Left renal cortex interstitium (tissue), 4 donors: ENCODE results near the gene BLOC1S3. TPM values are rescaled to one million over a fixed set of nuclear protein-coding genes. Genes with fewer than 3 reads are reported as not detected.
A peak's percentile ranks its signal among the peaks of the same experiment; 100 is the strongest.

Source experiments
- DNase-seq, 4 donors: peaks; one replicate each; pipeline ENCODE4 v3.0.0-alpha.2; 2013; ENCODE audit warnings: low read depth in 4 of 4, low spot score in 2 of 4, missing footprints in 1 of 4
- polyA plus RNA-seq, 4 donors: library from polyadenylated mRNA; unstranded; fragments of 120-200 nt; gene quantifications; one replicate each; pipeline ENCODE4 v1.2.1, GENCODE V29; 2013; ENCODE audit not compliant: insufficient read length in 4 of 4

Gene BLOC1S3
- polyA plus RNA-seq, 4 donors, result 7.9 to 13.0 (median 10.5) TPM

- no peak for DNase-seq
Observed at GRCh38 chr19:45160870-45161737, 17.5 kb upstream of the BLOC1S3 start, which contains the start of gene NKPD1. NKPD1 (minus strand) TSS chr19:45160982; CDS start chr19:45160150, 832 bp downstream.

DNA sequence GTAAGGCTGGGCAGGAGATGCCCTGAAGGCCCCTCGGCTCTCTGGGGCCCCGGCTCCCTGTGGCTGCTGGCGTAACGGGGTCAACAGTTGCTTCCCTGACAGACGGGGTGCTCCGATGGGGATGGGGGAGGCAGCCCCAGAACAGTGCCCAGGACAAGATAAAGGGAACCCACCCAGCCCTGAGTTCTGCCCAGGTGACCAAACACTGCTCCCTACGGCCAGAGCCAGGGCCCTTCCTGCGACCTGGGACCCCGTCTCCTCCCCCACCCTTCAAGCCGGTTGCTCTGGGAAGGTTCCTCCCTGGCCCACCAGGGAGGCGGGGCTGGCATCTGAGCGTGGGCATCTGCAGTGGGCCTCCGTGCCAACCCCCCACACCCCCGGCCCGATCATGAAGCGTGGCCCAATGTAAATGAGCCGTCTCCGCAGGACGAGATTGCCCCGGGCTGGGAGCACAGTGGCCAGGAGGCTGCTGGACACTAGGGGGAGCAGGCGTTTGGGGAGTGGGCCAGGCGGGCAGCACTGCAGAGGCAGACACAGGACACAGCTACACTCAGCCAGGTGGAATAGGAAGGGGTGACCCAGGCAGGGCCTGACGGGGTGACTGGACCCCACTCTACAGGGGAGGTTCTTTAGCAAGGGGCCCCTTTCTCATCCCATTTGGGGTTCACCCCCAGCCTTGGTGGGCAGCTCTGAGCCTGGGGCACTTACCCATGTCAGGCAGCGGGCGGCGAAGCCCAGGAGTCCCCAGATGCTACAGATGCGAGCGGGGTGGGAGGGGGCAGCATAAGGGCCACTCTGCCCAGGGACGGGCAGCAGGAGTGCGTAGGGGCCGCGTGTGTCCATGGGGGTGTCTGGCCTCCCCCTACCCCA is 16.6 kb upstream of the BLOC1S3 start:
- DNase-seq, result peak in 1 of 4 donors; percentile 16

GRCh38 chr19:45162608-45163143 is 15.9 kb upstream of the BLOC1S3 start:
- no peak for DNase-seq

DNA sequence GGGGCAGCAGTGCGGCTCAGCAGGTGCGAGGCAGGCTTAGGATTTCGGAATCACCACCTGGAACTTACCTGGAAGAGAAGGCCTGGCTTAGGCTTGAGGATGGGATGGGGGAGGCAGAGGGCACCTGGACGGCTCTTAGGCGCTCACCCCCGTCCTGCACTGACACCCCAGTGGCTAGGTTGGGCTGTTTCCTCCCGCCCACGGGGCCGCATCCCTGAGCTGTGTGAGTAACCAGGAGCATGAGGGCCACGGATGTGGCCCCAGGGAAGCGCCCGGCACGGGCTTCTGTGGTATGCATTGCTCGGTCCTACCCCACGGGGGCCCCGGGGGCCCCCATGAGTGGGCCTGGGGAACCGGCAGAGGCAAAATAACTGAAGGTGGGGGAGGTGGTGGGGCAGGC is 15.4 kb upstream of the BLOC1S3 start:
- DNase-seq, result no peak

- DNase-seq, result no peak
Observed at GRCh38 chr19:45163751-45164460, 14.7 kb upstream of the BLOC1S3 start.

DNA sequence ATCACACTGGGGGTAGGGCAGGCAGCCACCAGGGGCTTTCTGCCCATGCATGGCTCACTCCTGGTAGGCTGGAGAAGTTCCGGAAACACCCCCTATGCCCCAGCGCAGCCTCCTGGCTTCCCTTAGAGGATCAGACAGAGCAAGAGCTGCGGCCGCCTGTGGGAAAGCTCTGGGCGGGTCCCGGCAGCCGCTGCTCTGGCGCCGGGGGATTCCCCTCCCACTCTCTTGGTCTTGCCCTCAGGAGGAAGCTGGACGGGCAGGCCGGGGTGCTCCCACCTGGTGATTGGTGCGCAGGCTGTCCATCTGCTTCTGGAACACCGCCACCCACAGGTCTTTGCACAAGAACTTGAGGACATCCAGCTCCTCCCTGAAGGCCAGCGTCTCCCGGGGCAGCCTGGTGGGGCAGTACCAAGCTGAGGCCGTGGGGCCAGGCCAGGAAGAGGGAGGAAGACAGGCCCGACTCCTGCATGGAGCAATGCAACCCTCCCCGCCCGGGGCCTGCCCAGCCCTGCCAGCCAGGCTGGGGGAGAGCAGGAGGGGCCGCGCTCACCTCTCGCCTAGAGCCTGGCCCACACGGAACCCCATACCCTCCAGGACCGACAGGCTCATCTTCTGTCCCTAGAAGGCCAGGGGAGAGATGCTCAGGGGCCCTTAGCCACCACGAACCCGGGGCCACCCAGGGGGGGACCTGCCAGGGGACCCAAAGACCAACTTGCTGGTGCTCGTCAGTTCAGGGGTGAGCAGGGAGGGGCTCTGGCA is 13.8 kb upstream of the BLOC1S3 start:
- DNase-seq, result no peak

DNA sequence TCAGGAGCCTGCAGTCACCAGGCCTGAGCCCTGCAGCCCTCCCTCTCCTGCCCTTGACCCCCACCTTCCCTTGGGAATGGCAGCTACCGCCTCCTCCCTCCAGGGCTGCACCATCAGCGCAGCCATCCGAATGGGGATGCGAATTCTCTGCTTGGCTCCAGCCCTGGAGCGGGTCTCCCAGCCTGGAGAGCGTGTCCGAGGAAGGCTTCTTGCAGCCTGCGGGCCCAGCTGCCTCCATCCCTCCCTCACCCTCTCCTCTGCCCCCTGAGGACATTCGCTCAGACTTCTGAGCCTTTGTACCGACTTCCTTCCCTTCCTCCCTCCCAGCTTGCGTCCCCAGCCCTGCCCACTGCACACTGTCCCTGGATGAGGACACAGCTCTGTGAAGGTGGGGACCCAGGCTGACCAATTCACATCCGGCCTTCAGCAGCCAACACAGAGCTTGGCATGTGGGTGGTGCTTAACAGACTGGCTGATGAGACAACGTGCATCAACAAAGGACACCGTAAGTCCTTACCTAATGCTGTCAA is 11.8 kb upstream of the BLOC1S3 start:
- no peak for DNase-seq

DNA sequence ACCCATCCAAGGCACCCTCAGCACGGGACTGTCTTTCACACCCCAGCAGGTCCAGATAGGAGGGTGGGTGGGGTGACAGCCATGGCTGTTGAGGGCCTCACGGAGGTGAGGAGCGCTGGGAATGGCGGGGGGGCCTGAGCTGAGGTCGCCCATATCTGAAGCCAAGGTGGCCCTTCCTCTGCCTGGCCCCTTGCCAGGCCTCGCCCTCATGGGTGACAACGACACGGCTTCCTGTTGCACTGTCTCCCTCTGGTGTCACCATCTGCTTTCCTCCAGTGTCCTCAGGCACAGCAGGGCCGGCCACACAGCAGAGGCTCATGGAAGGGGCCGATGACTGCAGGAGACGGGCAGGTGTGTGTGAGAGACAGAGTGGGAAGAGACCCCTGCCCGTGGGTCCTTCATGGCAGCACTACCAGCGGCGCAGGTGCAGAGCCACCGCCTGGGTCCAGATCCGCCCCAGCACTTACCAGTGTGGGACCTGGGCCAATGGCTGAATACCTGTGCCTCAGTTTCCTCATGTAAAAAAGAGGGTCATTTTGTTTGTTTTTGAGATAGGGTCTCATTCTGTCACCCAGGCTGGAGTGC is 9.7 kb upstream of the BLOC1S3 start:
- DNase-seq, result no peak

- no peak for DNase-seq
Observed at GRCh38 chr19:45169602-45170001, 9.0 kb upstream of the BLOC1S3 start.

- DNase-seq, result no peak
Observed at GRCh38 chr19:45170146-45171106, 8.2 kb upstream of the BLOC1S3 start.

DNA sequence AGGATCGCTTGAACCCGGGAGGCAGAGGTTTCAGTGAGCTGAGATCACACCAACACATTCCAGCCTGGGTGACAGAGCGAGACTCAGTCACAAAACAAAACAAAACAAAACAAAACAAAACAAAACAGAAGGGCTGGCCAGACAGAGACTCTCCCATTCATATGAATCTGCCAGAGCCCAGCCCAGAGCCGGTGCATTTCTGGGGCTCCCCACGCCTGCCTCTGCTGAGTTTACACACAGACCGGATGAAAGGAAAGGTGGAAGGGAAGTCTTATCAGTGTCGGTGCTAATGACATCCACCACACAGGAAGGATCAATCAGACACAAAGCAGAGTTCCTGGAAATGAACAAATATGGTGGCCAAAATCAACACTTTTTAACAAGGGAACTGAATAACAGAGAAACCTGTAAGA is 7.4 kb upstream of the BLOC1S3 start:
- DNase-seq, result no peak

GRCh38 chr19:45172173-45172572 is 6.4 kb upstream of the BLOC1S3 start:
- DNase-seq, result no peak

- DNase-seq, result no peak
Observed at GRCh38 chr19:45172611-45173208, 5.9 kb upstream of the BLOC1S3 start.

DNA sequence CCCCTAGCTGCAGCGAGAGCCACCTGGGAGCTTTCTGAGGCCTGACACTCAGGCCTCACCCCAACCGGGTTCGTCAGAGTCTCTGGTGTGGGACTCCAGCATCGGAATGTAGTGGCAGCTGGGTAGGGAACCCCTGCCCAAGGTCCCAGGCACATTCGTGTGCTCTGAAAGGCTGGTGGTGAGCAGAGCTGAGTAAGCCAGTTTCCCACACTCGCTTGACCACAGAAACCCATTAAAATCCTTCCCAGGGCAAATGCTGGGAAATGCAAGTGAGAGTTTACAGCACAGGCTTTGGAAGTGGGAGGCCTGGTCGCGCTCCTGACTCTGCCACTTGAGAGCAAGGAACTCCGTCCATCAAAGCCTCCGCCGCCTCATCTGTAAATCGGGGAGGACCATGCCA is 4.8 kb upstream of the BLOC1S3 start:
- no peak for DNase-seq

- DNase-seq, result no peak
Observed at GRCh38 chr19:45175515-45176345, 2.9 kb upstream of the BLOC1S3 start.

DNA sequence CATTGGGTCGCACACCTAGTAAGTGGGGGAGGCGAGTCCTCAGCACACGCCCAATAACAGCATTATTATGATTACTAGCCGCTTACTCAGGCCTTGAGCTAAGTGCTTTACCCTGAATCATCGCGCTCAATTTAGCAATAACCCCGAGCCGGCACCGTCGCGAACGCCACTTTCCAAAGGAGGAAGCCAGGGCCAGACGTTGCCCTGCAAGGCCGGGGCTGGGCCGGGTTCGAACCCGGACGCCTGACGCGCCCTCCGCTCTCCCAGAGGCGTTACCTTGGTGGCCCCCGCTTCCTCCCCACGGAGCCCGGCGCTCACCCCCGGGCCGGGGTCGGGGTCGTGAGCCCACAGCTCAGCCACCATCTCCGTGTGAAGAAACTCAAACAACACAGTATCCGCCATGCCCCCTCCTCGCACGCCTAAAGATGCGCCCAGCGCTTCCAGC is 745 bp upstream of the BLOC1S3 start, which contains the start of gene TRAPPC6A:
TRAPPC6A (minus strand) TSS at position 421 of the 445 bp plus-strand sequence; CDS start at position 402, 19 bp downstream.
- DNase-seq, result no peak
